Astrocyte of the spinal cord (primary cell): ENCODE results near the gene CENPN.

ENCODE experiments used
- DNase-seq: peaks from one replicate; pipeline ENCODE4 v3.0.0; 2011; ENCODE audit warnings: low read depth, low spot score
- H3K4me3 ChIP-seq: 2 replicates; pipeline ENCODE4 v1.5.1; 2011; ENCODE audit warnings: low read depth, mild to moderate bottlenecking, low read length, moderate library complexity
- in situ Hi-C: cut with HindIII; loops from 2 replicates; pipeline ENCODE4 v1.10.0; 2017; ENCODE audit warnings: low sequenced_read_pairs
- TF ChIP-seq, protein P1 (sequence below): IDR thresholded peaks from 2 replicates; pipeline ENCODE4 v1.5.1; 2012; ENCODE audit warnings: low read depth, mild to moderate bottlenecking, low read length, inconsistent platforms

Gene CENPN, protein sequence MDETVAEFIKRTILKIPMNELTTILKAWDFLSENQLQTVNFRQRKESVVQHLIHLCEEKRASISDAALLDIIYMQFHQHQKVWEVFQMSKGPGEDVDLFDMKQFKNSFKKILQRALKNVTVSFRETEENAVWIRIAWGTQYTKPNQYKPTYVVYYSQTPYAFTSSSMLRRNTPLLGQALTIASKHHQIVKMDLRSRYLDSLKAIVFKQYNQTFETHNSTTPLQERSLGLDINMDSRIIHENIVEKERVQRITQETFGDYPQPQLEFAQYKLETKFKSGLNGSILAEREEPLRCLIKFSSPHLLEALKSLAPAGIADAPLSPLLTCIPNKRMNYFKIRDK

DNA sequence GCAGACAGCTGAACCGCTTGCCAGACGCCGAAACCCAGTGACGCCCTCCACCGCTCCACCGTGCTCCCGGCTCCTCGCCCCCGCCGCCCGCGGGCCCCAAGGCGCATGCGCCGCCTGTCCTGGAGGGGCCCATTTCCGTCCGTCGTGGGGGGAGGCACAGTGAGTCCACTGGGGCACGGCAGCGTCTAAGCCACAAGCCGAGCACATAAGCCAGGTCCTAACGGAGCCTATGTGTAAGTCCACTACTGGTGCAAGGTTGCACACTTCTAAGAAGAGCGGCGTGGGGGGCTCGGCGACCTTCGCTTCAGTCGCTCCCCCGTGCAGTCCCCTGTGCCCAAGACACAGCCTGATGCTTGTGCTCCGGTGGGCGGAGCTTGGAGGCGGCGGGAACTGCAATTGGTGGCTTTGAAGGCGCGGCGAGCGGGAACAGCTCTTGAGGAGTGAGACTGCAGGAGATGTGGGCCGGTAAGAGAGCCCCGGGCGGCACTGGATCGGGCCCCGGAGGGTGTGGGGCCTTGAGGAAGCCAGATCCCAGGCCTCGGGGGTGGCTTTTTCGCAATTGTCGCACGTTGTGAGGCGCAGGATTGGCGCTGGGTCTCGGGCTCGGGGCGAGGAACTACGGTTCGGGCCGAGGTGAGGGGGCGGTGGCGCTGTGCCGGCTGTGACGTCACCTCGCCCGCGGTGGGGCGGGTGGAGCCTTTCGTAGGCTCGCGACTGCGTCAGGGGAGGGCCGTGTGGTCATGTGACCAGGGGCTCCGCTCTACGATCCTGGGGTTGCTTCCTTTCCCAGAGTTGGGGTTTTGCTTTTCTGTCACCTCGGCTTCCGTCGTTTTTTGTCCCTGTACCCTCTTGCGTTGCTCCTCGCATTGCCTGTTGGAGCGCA lies at the start of gene CENPN, which contains the start of gene CMC2:
TSS of gene CENPN (plus strand) at position 402 of the 883 bp plus-strand sequence. CDS start 4,726 bp downstream, outside the sequence.
TSS of gene CMC2 (minus strand) at position 73 of the 883 bp plus-strand sequence. CDS start 9,491 bp downstream, outside the sequence.
- in situ Hi-C loops: no loop called here
- peak; percentile 100 for DNase-seq
- TF ChIP-seq, protein P1, sequence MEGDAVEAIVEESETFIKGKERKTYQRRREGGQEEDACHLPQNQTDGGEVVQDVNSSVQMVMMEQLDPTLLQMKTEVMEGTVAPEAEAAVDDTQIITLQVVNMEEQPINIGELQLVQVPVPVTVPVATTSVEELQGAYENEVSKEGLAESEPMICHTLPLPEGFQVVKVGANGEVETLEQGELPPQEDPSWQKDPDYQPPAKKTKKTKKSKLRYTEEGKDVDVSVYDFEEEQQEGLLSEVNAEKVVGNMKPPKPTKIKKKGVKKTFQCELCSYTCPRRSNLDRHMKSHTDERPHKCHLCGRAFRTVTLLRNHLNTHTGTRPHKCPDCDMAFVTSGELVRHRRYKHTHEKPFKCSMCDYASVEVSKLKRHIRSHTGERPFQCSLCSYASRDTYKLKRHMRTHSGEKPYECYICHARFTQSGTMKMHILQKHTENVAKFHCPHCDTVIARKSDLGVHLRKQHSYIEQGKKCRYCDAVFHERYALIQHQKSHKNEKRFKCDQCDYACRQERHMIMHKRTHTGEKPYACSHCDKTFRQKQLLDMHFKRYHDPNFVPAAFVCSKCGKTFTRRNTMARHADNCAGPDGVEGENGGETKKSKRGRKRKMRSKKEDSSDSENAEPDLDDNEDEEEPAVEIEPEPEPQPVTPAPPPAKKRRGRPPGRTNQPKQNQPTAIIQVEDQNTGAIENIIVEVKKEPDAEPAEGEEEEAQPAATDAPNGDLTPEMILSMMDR: peak; percentile 3
- peak within 1 kb of the TSS; percentile 88 for H3K4me3 ChIP-seq

DNA sequence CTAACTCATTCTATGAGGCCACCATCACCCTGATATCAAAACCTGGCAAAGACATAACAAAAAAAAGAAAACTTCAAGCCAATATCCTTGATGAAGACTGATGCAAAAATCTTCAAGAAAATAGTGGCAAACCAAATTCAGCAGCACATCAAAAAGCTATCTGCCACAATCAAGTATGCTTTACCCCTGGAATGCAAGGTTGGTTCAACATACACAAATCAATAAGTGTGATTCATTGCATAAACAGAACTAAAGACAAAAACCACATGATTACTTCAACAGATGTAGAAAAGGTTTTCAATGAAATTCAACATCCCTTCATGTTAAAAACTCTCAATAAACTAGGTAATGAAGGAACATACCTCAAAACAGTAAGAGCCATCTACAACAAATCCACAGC lies 48.7 kb upstream of the CENPN start:
- TF ChIP-seq, protein P1: no peak
- in situ Hi-C loops: no loop called here
- no peak for DNase-seq
- no peak overlapping the region for H3K4me3 ChIP-seq

DNA sequence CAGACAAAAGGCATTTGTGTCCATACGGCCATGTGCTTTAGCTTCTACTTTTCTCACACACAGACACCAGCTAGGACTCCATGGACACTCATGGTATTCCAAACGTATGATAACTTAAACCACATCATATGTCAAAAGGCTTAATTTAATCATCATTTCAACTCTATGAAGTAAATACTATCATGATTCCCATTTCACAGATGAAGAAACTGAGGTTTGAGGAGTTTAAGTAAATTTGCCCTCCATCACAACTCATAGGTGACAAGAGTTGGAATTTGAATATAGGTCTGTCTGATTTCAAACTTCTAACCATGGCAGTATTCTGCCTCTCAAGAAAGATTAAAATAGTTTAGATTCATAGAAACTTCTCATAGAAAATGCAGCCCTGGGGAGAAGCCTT lies 44.1 kb upstream of the CENPN start:
- in situ Hi-C loops: no loop called here
- H3K4me3 ChIP-seq: no peak overlapping the region
- TF ChIP-seq, protein P1: no peak
- DNase-seq: no peak

DNA sequence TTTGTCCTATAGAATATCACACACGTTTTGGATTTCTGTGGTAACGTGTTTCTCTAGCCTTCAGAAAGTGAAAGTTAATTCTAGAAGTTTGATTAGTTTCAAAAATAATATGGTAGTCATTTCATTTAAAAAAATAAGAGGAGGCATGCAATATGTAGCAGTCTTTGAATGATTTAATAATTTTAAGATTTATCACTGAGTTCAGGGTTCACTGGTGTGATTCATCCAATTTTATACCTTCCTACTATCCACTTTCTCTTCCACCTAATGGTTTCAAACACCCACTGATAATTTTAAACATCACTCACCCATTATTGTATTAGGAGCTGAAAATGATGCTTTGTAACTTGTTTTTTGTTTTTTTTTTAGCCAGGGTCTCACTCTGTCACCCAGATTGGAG lies 42.7 kb upstream of the CENPN start:
- DNase-seq: no peak
- H3K4me3 ChIP-seq: no peak overlapping the region
- in situ Hi-C loops: no loop called here
- TF ChIP-seq, protein P1: no peak

DNA sequence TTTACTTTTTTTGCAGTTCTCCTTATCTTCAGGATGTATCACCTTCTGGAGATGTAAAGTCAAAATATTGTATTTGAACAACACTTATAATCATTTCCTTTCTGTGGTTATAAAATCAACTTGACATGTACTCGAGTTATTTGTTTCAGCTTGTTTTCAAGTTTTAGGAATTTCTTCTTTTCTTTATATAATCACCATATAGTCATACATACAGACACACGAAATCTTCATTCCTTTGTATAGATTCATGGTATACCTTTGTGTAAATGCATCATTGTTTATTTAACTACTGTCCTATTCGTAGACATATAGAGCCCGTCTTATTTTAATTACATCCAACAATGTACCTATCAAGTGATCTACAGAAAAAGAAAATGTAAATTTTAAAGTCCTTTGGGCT lies 40.4 kb upstream of the CENPN start:
- in situ Hi-C loops: no loop called here
- DNase-seq: no peak
- no peak overlapping the region for H3K4me3 ChIP-seq
- TF ChIP-seq, protein P1: no peak

DNA sequence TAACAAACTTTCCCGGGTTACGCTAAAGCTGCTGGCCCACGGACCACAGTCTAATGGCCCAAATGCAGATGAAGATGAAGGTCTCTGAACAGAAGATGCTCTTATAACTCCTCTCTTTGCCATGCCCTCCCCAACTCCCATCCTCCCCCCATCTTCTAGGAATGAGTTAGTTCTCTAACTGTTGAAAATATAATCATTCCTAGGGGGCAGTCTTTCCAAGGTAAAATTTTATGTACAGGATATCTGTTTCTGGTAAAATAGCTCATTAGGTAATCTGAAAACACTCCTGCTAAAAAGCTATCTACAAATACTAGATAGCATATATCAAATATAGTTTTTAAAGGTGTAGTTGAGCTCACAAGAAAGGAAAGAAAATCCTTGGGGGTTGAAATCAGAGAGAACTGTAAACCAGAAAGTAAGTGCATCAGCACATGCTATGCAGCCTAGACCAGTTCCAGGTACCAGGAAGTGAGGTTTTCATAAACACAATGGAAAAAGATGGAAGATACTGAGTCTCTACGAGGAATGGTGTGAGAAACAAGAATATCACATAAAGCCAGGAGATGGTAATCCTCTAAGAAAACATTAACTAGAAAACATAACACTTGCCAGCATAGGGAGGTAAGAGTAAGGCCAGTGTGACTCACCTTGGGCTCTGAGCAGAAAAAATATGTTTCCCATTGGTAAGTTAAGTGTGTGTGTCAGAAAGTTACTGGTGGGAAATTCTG lies 38.5 kb upstream of the CENPN start:
- DNase-seq: peak; percentile 57
- H3K4me3 ChIP-seq: no peak overlapping the region
- TF ChIP-seq, protein P1: no peak
- in situ Hi-C loops: no loop called here
